GM12801 (cell line): ENCODE data around the gene CCR2.

Source experiments
- CTCF ChIP-seq: IDR thresholded peaks from one replicate; pipeline ENCODE4 v1.5.1; 2011; ENCODE audit warnings: control low read depth; ENCODE audit not compliant: insufficient read length; ENCODE audit errors: extremely low read depth

Gene CCR2

GRCh38 chr3:46395766-46396530 is 42.0 kb downstream of the CCR2 start:
- TF ChIP-seq CTCF = no peak

GRCh38 chr3:46397111-46397510 is 43.2 kb downstream of the CCR2 start:
- TF ChIP-seq CTCF = no peak

DNA sequence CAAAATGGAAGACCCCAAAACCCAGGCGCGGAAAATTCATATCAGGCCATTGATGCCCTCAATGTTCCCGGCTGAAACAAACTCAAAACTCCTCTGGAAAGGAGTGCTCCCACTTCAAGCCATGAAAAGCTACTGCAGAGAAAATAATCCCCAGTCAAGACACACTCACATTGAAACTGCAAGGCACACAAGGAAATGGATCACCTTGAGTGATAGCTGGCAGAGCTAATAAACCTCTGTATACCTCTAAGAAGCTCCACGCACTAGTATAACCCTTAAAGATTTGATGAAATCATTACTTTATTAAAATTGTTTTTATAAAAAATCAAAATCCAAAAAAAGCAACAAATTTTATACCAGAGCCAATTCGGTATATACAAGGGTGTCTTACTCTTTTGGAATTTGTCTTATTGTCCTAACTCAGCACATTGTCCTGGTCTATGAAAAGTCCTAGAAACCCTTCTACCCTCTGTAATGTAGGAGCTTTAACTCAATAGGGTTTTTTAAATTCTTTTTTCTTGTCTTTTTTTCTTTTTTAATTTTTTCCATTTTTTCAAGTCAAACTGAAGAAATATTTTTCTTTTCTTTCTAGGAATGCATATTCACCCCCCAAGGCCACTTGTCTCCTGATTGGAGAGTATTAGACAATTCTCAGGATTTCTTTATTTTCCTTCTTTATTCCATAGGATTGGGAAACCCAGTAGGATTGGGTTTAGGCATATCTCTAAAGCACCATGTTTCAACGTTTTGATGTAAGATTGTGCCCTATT is 44.5 kb downstream of the CCR2 start:
- TF ChIP-seq CTCF = no peak

DNA sequence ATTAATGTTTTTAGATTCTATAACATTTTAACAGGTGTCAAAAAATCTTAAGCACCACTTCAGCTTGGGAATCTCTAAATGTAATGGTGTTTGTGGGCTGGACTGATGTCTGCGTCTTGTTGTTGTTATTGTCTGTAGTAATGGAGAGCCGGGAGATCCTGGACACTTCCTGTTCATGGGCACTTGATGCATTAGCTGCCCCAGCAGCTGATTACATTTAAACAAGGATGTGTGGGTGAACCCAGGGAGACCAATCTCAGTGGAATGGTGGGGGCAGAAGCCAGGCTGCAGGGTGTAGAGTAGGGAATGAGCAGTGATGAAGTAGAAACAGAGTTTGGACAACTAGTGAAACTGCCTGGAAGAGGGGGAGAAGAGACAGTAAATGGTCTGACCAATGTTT is 45.2 kb downstream of the CCR2 start:
- no peak for TF ChIP-seq CTCF

GRCh38 chr3:46399557-46399956 is 45.6 kb downstream of the CCR2 start:
- TF ChIP-seq CTCF = no peak

GRCh38 chr3:46400000-46400734 is 46.3 kb downstream of the CCR2 start:
- no peak for TF ChIP-seq CTCF

DNA sequence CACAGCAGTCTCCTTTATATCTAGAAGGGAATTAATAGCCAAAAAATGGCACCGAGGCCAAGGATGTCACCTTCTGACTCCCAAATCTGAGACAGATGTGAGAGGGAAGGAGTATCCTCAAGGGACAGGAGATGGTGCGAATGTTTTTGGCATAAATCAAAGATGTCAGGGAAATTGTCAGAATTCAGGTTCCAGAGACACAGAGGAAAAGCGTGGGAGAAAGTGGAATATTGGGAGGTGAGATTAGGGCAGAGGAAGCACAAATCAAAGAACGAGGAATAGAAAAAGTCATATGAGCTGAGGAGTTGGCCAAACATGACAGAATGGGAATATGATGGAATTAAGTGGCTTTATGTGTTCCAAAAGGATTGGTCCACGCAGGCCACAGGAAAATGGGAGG is 46.9 kb downstream of the CCR2 start:
- TF ChIP-seq CTCF = no peak
